ENCODE measurements around the gene EOGT.
A peak's percentile ranks its signal among the peaks of the same experiment; 100 is the strongest.

Gene EOGT

DNA sequence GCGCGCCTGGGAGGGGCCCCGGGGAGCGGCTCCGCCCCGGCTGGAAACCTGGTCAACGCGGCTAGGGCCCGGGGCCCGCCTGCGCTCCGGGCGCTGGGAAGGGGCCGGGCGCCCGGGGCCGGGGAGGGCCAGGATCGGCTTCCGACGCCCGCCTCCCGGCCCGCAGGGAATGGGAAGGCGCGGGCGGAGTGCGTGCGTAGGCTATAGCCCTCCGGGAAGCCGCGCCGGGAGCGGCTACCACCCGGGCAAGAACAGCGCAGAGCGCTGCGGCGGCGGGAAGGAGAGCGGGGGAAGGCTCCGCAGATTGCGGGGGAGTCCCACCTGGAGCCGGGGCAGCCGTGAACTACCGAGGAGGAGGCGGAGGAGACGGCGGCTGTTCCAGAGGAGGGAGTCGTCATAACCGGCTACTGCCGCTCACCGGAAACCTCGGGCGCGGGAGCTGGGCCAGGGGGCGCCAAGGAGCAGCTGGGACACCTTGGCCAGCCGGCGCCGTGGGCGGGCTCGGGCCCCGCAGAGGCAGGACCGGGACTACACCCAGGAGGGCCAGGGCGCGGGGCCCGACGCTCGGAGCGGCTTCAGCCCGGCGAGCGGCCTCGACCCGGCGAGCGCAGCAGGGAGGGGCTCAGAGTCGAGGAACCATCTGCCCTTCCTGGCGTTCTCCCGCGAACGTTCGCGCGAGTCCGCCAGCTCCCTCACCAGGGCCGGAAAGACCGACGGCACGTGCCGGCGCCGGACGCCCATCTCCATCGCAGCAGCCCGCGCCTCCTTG is at the start of gene EOGT:
TSS of gene EOGT (minus strand) at position 432 of the 769 bp plus-strand sequence. CDS start 3,838 bp downstream, outside the sequence.
- peak; percentile 12 for DNase-seq (ENCODE audit: low read depth)

DNA sequence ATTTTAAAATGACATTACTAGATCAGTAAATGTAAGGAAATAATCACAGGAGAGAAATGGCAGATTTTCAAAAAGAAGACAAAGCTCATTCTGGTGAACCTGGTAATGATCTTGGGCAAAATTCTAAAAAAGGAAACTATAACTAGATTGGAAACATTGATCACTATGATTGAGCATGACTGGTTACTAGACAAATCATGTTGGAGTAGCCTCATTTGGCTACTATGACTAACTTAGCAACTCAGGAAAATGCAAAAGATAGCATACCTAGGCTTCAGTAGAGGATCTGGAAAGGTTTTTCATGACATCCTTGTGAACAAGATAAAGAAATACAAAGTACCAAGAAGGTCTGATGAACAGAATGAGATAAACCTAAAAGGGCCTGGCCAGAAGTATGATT is 46.2 kb upstream of the EOGT start:
- no peak for DNase-seq (ENCODE audit: low read depth)

DNA sequence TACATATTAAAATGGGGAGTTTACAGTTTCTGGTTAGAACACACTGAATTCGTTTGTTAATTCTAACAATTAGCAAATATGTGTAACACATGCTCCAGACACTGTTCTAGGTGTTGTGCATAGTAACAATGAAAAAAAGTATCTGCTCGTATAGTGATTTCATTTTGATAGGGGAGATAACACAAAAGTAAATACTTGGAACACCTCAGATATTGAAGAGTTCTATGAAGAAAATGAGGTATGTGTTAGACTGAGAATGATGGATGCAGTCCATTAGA is 45.4 kb upstream of the EOGT start:
- no peak for DNase-seq (ENCODE audit: low read depth)

DNA sequence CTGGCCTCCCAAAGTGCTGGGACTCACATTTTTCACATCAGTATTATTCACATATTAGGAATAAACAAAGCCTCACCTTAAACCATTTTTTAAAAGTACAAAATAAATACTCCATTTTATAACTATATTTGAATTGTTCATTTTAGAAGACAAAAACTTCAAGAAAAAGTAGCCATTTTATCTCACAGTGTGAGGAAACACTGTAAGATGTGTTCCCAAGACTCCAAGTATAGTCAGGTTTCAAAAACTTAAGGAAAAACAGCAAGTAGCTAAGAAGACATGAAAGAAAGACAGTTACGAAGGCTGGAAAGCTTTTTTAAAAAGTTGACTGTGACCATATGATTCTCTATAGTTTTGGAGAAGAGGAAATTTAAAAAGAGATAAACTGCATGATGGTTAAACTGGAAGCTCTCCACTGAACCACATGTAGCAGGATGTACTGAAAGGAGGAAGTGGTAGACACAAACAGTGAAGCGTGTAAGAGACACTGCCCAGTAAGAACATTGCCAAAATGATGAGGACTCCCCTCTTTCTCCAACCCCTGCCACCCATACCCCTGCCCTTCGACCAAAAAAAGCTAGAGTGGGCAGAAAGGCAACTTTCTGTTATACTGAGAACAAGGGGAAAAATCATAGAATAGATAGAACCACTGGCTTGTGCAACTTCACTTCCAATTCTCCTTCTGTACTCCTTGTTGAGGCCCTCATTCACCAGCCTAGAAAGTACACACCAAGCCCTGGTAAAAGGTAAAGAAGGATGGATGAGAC is 44.9 kb upstream of the EOGT start:
- no peak for DNase-seq (ENCODE audit: low read depth)

DNA sequence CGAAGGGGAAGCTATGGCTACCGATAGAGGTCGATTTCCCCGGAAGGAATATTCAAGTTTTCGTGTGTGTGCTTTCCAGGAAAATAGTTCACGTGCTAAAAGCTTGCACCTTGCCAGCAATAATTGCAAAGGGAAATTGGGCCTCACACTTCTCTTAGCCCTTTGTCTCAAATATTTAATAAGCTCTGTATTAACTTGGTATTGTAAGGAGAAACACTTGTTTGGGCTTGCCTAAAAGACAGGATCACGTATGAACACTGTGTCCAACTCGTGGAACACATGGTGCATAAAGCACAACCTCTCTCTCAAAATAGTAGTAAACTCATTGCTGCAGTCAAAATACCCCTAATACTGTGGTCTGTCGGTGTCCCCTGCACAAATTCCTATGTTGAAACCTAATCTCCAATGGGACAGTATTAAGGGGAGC is 39.0 kb upstream of the EOGT start:
- DNase-seq (ENCODE audit: low read depth) = no peak

DNA sequence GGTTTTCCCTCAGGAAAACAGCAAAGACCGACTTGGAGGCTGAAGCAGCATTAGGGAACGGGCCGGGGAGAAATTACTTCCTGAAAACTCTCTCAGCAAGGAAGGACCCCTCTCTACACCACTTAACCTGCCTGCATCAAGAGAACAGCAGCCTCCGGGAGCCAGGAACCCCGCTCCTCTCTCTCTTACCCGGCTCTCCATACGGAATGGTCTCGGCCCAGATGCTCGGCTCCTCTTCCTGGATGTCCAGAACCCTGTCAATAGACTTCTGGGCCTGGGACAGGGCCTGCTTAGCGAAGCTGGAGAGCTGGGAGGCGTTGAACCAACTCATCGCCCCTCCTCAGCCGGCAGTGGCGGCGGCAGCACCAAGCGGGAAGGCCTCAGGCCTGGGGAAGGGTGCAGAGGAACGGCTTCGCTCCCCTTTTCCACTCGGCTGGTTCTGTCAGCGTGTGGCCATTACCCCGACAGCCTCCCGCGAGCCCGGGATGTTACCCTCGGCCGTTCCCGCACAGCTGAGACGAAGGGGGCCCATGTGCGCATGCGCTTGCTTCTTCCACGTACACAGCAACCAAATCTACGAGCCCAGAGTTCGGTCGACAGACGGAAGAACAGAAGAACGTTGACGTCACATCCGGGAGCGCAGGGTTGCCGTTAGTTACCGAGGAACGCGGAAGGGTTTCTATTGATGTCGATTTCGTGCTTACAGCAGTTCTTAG is 38.4 kb upstream of the EOGT start, which contains the start of gene TMF1:
TSS of gene TMF1 (minus strand) at position 578 of the 716 bp plus-strand sequence. CDS start at position 331, 247 bp downstream.
- DNase-seq (ENCODE audit: low read depth) = peak; percentile 86

DNA sequence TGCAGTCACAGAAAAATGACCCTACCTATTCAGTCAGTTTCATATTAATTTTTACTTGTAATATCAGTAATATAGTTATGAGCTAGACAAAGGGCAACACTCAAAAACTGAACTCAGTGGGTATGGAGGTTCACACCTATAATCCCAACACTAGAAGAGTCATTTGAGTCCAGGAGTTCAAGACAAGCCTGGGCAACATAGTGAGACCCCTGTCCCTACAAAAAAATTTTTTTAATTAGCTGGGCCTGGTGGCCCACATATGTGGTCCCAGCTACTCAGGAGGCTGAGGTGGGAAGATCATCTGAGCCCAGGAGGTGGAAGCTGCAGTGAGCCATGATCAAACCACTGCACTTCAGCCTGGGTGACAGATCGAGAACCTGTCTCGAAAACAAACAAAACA is 35.5 kb upstream of the EOGT start:
- no peak for DNase-seq (ENCODE audit: low read depth)

DNA sequence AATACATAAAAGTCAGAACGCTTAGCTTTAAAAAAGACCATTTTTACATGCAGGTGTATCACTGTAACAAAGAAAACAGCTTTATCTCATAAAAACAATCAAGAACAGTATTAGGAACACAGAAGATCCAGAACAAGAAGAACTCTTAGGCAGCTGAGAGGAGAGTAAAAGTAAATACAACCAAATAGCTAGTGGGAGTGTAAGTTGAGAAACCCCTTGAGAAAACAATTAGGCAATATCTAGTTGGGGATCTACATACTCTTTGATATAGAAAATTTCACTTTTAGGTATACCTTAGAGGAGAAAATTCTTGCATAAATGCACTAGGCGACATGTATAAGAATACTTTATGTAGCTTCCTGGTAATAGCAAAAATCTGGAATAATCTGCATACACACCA is 31.1 kb upstream of the EOGT start:
- no peak for DNase-seq (ENCODE audit: low read depth)

DNA sequence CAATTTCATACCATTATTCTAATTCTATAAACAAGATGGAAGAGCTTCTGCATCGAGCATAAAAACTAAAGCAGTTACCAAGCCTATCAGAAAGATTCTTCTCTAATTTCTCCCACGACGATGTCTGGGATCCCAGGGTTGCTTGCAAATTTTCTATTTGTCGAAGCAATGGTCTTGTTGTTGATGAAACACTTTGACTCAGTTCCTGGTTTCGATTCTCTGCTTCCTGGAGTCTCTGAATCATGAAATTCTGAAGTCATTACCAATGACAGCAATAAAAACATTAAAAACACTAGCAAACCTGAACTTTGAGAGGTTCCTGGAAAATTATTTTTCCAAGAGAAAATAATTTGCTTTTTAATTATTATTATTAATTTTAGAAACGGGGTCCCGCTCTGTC is 20.0 kb upstream of the EOGT start:
- no peak for DNase-seq (ENCODE audit: low read depth)

DNA sequence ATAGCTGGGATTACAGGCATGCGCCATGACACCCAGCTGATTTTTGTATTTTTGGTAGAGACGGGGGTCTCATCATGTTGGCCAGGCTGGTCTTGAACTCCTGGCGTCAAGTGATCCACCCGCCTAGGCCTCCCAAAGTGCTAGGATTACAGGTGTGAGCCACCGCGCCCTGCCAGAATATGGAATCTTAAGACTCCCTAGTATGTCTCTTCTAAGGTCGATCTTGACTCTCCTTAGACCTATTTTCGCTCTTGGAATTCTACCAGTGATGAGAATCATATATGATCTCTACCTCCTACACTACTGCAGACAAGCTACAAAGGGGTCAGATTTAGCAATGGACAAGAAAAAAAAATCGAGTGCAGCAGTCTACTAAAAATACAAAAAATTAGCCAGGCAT is 19.3 kb upstream of the EOGT start:
- DNase-seq (ENCODE audit: low read depth) = no peak

DNA sequence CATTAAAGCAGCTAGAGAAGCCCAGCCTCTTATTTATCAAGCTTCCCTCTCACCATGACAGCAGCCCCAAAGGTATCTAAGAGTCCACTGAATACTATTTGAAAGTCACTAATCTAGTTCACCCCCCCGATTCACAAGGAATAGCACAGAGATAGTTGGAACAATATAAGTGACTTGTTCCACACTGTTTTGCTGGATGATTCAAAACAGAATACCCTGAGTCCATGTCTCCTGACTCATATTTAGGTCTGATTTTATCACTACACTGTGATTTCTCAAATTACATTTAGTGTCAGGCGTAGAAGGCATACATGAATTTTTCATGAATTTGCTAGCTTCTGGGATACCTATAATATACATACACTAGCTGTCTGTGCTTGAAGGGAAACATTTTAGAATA is 18.7 kb upstream of the EOGT start:
- no peak for DNase-seq (ENCODE audit: low read depth)

DNA sequence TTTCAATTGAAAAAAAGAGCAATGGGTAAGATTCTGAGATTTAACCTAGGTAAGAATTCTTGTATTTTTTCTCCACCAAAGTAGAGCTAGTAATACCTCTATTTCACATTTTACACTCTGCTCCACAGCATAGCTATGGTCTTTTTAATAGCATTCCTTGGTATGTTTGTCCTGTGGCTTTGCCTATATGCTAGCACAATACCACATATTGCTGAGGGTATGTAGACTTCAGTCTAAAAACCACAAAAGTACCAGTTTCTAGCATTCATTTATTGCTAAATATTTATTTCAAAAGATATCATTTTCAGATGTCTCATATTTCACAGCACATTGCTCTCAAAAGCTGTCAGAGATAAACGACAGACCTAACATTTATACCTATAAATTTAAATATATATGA is 18.2 kb upstream of the EOGT start:
- DNase-seq (ENCODE audit: low read depth) = no peak

DNA sequence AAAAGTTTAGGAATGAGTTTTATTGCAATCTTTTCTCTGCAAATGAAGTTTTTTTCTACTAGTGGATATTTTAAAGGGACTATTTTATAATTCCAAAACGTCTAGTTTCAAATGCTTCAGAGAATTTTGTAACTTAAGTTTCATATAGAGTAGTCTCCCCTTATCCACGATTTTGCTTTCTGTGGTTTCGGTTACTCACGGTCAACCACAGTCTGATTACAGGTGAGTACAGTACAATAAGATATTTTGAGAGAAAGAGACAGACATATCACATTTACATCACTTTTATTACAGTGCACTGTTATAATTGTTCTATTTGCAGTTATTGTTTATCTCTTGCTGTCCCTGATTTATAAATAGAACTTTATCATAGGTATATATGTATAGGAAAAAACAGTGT is 7.4 kb upstream of the EOGT start:
- no peak for DNase-seq (ENCODE audit: low read depth)

DNA sequence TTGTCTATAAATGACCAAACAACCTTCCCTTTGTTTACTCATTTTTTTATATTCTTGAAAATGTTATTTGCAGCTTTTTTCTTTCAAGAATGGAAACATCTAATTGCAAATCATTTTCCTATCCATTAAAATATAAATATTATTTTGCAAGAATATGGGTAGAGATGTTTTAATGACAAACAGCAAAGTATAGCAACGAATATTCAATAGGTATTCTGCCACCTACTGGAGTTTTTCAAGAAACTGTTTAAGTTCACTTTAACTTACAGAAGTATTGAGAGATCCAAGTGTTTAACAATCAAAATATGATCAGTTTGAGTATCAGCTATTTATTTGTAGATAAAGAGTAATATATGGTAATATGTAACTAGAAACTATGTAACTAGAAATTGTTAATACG is 6.9 kb upstream of the EOGT start:
- no peak for DNase-seq (ENCODE audit: low read depth)

DNA sequence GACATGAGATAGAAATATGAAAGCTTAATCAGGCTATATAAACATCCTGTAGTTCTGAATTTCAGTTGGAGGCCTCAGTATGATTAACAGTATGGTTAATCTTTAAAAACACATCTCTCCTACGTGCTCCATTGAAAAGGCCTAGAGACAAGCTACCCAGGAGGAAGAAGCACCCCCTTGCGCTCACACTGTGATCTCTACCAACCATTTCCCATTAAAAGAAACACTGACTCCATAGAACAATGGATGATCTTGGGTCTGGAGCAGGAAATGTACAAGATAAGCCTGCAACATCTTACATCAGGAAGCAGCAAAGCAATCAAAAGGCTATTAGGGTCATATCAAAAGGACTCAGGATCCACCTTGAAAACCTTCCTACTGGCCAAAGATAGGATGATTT is 3.4 kb upstream of the EOGT start:
- no peak for DNase-seq (ENCODE audit: low read depth)

DNA sequence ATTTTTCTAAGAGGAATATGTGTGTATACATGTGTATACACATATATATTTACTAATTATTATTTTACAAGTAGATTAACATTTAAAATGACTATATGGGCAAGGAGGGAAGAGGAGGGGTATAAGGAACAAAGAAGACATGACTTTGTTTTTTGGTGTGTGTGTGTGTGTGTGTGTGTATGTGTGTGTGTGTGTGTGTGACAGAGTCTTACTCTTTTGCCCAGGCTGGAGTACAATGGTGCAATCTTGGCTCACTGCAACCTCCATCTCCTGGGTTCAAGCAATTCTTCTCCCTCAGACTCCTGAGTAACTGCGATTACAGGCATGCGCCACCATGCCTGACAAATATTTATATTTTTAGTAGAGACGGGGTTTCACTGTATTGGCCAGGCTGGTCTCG is 2.6 kb upstream of the EOGT start:
- DNase-seq (ENCODE audit: low read depth) = no peak

DNA sequence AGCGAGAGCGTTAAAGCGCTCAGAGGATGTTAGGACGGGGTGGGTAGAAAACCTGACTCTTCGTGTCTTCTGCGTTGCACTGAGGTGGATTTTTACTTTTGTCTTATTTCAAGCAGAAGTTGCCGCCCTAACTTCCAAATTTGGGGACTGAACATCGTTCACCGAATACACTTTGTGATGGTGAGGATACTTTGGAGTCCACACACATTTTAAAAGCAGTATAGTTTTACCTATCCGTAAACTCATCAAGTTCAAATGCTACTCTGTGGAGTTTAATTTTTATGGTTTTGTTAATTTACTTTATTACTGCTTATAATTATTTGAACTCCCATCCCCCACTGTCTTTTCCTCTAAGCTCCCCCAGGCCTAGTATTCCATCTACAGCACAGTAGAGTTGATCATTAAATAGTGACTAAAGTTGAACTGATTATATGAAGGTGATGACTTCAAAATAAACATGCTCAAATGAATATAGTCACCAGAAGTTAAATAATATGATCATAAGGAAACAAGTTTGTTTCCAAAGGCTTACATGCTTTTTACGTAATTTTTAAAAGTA is 617 bp upstream of the EOGT start:
- DNase-seq (ENCODE audit: low read depth) = no peak

DNA sequence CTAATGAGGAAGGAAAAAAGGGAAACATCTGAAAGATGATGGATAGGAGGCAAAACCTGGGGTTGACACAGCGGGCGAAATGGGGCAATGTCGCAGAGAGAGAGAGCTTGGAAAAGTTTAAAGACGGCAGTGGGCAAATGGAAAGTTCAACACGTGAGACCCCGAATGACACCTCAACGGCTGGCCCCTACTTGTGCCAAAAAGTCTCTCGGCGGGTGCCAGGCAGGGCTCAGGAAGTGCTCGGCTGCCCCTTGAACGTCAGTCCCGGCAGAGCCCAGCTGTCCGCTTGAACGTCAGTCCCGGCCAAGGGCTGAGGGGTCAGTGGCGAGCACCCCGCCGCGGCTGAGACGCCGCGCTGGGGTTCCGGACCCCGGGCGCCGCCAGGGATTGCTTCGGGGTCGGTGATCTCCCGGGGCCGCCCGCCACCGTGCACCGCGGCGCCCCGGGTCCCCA is 658 bp downstream of the EOGT start:
- no peak for DNase-seq (ENCODE audit: low read depth)

DNA sequence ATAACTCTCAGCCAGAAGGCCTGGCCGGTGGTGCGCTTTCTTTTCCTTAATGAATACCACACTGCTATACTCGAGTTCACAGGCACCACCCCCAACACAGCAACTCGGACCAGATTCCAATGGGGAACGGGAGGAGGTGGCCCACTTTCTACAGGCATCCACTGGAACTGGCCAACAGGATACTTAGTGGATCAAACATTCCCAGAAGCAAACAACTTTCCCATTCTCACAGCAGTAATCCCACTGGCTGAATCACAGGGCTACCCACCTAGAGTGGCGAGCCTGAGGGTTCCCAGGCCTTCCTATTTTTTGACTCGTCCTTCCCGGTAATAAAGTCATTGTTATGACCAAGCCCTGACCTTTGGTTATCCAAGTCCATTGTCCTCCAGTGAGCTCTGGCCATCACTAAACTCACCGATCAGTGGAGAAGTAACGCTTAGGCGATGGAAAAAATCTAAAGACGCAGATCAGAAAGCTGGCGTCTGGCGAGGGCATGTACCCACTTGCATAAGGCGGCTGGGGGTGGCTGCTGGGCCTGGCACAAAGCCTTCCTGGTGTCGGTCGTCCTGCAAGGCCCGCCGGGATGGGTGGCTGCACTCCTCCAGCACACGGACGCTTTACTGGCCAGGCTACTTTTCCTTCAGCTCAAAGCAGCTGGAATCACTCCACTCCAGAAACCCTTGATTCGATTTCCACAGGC is 1.2 kb downstream of the EOGT start:
- no peak for DNase-seq (ENCODE audit: low read depth)

DNA sequence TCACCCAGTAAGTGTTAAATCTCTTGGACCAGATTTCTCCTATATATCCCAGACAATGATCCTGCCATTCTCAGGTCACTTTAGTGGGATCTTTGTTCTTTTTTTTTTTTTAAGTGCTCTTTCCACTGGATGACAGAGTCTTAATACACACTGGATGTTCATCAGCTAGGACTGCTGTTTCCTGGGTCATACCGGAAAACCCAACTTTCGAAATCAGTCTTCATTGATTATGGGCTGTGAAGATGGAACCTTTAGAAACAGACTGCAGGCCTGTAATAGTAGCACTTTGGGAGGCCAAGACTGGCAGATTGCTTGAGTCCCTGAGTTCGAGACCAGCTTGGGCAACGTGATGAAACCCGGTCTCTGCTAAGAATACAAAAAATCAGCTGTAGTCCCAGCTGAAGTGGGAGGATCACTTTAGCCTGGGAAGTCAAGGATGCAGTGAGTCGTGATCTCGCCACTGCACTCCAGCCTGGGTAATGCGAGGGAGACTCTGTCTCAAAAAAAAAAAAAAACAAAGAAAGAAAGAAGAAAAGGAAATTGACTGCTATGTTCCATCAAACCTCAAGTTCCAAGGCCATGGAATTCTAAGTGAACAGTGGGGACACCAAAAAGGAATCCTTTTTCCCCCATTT is 2.3 kb downstream of the EOGT start:
- no peak for DNase-seq (ENCODE audit: low read depth)

DNA sequence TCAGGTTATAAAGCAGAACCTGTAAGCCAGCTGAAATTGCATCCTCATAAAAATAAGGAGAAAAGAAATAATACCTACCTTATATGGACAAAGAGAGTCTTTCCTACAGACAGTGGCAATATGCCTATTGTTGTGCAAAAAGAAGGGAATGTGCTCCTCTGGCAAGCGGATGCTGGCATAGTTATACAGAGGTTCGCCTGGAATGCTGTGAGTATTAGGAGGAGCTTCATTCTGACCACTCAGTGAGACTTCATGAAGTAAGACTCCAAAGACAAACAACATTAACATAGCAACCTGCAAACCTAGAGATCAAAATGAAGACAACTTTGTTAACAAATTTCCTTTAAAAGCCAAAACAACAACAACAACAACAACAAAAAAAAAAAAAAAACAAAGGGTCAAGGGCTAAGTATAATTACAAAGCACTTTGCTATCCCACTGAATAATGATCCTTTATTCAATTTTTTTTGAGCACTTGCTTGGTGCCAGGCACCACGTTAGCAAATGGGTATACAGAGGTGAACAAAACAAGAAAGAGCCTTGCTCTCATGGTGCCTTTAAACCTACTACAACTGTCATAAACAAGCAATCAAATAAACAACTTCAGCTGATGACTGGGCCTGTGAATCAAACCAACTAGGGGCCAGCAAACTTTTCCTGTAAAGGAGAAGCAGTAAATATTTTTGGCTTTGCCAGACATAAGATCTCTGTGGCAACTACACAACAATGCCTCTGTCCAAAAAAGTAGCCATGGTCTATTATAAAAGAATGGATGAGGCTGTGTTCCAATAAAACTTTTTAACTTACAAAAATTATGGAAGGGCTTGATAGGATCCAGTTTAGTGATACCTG is 3.7 kb downstream of the EOGT start:
- DNase-seq (ENCODE audit: low read depth) = no peak

Data from CMK (cell line).